SU-DHL-6 (cell line): ENCODE measurements around the gene SLC43A2.

Experiments
- CTCF ChIP-seq: fragments of 200-600 bp; sonication (generic); IDR thresholded peaks from one replicate; pipeline ENCODE4 v1.5.1; 2017; ENCODE audit warnings: antibody characterized with exemption, mild to moderate bottlenecking, low read length, moderate library complexity; ENCODE audit not compliant: insufficient read depth, poor library complexity, severe bottlenecking
- EZH2phosphoT487 ChIP-seq: fragments of 200-600 bp; sonication (generic), shearing (Covaris generic); conservative IDR thresholded peaks from 2 replicates; pipeline ENCODE4 v1.6.1; 2018; ENCODE audit warnings: mild to moderate bottlenecking, antibody characterized with exemption, low read length, moderate library complexity, mixed read lengths

- TF ChIP-seq CTCF = no peak
- no peak for TF ChIP-seq EZH2phosphoT487
Measured at GRCh38 chr17:1535737-1536136, 92.9 kb downstream of the SLC43A2 start.
